Caki2 (cell line): ENCODE data around the gene TEX36. TPM values are rescaled to one million over a fixed set of nuclear protein-coding genes. Genes with fewer than 3 reads are reported as not detected.
A peak's percentile ranks its signal among the peaks of the same experiment; 100 is the strongest.
"Not testable (repeated sequence)": the region's sequence is repeated elsewhere in the genome, so short reads cannot be mapped to it uniquely, and the experiment has no call there.

Experiments
- DNase-seq: peaks from one replicate; pipeline ENCODE4 v3.0.0-alpha.2; 2015; ENCODE audit warnings: low read depth
- in situ Hi-C: cut with HindIII; loops from 2 replicates; pipeline ENCODE4 v1.10.0; 2016; ENCODE audit warnings: low sequenced_read_pairs, low pct_unique_long_range_greater_than_20kb, mixed read lengths
- total RNA-seq: library from RNA; depleted of rRNA; stranded (reverse); fragments of >200 nt; shearing (Covaris generic); gene quantifications from 2 replicates; pipeline ENCODE4 v1.2.3, GENCODE V29; 2014; ENCODE audit warnings: low replicate concordance; rRNA removed

TEX36 gene, protein sequence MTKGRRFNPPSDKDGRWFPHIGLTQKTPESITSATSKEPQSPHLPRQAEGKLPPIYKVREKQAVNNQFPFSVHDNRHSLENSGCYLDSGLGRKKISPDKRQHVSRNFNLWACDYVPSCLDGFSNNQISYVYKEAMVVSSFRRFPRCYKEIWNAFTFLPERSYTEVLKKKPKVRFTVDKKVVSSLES
- total RNA-seq, result not detected in 2 replicates

DNA sequence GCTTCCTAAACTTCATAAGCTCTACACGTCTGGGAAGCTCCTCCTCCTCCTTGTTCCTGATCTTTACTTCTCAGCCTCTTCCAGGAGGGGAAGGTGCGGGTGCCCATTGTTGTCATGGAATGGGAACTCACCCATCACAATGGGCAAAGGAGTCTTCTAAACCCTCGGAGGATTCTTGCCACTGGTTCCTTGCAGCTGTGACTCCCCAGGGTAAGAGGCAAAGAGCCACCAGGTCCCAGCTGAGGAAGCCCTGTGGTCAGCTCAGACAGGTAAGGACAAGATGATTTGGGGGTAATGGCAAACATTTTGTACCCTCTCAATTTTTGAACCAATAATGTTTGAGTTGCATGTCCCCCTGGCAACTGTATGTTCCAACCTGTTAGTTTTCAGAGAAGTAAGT lies at the start of gene TEX36:
Gene TEX36, minus strand, starts transcription at position 101 of the 400 bp plus-strand sequence. CDS start 174 bp downstream, outside the sequence.
- no peak for DNase-seq
- in situ Hi-C loops, result no loop called here

DNA sequence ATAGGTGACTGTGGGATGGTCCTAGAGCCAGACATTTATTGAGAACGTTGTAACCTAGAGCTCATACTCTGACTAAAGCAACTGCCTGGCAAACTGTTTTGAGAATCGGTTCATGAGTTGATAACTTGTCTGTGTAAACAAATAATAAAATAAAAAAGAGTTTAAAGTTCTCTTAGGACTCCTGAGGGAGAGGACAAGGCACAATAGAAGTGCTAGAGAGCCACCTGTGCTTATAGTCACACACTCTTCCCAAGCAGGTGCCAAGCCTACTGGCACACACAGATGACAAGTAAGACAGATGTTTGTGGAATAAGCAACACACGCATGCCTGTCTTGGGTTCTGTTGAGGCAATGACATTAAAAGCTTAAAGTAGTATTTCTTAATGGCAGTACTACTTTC lies 44.5 kb upstream of the TEX36 start:
- no peak for DNase-seq
- in situ Hi-C loops, result no loop called here

GRCh38 chr10:125726914-125727313 lies 44.0 kb upstream of the TEX36 start:
- in situ Hi-C loops, result no loop called here
- DNase-seq, result no peak

DNA sequence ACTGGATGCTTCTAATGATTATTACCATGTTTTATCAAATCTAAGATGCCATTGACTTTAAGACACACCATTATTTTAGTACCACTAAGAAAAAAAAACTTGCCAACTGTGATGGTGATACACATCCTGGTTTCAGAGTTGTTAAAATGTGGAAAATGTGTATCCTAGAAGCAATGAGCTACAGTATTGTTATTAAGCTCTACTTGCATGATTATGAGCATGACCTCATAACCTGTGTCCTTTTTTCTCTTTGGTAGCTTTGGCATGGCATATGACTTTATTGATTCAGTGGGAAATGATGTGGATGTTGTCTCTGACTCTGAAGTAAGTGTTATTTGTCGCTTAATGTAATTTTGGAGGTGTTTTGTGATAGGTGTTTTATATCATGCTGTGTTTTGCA lies 39.8 kb upstream of the TEX36 start:
- in situ Hi-C loops, result no loop called here
- DNase-seq, result no peak

- in situ Hi-C loops, result no loop called here
- no peak for DNase-seq
Measured at GRCh38 chr10:125721035-125721434, 38.1 kb upstream of the TEX36 start.

DNA sequence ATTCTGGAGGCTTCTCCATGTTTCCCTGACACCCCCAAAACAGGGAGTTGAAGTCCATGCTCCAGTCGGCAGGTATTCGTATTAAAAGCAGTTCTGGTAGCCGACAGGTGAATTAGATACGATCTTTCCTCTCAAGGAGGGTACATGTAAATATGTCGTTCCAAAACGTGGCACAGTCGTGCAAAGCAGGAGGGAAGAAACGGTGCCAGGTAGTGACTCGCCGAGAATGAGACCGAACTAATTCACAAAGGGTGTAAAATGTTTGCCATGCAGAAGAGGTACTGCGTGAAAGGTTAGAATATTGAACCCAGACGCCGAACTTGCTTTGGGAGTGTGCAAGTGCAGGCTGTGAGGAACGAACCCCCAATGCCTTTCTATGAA lies 37.0 kb upstream of the TEX36 start:
- DNase-seq, result no peak
- in situ Hi-C loops, result no loop called here

- peak; percentile 97 for DNase-seq
- in situ Hi-C loops, result no loop called here
Measured at GRCh38 chr10:125719173-125720001, 36.4 kb upstream of the TEX36 start, which contains the start of gene EDRF1. TSS of gene EDRF1 (plus strand) at chr10:125719709. CDS start at chr10:125719808, 99 bp downstream.

DNA sequence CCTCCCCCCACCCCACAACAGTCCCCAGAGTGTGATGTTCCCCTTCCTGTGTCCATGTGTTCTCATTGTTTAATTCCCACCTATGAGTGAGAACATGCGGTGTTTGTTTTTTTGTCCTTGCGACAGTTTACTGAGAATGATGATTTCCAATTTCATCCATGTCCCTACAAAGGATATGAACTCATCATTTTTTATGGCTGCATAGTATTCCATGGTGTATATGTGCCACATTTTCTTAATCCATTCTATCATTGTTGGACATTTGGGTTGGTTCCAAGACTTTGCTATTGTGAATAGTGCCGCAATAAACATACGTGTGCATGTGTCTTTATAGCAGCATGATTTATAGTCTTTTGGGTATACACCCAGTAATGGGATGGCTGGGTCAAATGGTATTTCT lies 31.8 kb upstream of the TEX36 start:
- in situ Hi-C loops, DNase-seq: not testable (repeated sequence)

DNA sequence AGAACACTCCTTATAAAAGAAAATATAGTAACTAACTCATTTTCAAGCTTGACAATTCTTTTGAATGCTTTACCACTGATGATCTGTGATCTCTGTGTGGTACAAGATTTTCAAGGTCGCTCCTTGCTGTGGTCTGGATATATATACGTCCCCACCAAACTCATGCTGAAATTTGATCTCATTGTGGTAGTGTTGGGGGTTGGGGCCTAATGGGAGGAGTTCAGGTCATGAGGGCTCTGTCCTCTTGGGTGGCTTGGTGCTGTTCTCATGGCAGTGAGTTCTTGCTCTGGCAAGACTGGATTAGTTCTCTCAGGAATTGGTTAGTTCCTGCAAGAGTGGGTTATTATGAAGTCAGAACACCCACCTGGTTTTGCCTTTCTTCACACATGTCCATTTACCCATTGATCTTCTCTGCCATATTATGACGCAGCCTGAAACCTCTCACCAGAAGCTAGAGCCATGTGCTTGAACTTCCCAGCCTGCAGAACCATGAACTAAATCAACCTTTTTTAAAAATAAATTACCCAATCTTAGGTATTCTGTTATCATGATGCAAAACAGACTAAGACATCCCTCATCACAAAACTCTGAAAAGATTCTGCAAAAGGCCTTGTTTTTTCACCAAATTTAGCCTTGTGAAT lies 28.3 kb upstream of the TEX36 start:
- in situ Hi-C loops, result no loop called here
- DNase-seq, result no peak

DNA sequence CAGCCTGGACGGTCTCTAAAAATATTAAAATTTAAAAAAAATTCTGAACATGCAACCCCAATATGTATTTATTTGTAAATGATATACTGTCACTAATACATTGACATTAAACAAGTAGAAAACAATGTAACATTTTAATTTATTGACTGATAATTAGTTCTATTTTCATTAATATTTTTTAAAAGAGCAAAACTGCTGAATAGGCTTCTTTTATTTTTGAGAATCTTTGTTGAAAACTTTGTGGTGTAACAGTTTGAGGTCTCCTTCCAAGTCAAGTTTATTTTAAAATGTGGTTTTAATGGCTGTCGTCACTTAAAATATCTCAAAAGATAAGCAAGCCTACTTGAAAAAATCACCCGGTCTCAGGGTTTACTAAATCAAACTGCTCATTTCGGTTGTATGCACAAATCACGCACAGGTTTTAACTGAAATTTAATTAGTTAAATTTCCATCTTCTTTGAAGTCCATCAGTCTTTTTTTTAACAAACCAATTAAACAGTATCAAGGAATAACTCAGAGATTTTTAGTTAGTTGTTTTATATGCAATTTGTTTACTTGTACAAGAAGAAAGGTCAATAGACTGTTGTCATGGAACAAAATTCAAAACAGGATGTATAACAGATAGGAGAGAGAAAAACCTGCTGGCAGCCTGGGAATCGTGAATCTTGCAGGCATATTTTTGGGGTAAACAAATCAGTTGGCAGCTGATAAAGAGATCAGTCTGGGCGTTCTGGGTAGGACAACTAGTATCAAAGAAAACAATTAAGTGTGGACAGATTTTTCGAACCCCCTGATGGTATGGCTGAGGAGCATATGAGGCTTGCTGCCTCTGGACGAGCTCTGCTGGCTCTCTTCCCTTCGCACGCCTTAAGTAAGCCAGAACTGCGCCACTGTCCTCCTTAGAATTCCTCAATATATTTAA lies 26.9 kb upstream of the TEX36 start:
- DNase-seq, result no peak
- in situ Hi-C loops, result no loop called here

DNA sequence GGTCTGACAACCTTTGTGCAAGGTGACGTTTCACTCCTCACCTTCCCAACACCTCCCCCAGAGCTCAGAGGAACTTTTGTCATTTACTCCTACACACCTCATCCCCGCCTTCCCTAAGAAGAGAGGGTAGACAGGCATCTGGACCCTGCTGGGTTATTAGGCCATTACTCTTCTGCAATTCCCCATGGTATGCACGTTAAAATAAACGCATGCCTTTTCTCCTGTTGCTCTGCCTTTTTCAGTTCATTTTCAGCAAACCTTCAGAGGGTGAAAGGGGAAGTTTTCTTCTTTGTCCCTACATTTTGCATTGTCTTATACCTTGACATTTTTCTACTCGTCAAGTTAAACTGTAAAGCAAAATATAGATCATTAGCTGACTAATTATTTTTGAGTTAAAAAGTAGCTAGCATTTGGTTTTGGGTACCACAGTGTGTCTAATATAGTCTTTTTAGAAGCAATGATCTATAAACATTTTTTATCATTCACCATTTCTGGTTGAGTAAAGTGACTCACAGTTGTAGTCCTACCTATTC lies 26.1 kb upstream of the TEX36 start:
- in situ Hi-C loops, result no loop called here
- no peak for DNase-seq

DNA sequence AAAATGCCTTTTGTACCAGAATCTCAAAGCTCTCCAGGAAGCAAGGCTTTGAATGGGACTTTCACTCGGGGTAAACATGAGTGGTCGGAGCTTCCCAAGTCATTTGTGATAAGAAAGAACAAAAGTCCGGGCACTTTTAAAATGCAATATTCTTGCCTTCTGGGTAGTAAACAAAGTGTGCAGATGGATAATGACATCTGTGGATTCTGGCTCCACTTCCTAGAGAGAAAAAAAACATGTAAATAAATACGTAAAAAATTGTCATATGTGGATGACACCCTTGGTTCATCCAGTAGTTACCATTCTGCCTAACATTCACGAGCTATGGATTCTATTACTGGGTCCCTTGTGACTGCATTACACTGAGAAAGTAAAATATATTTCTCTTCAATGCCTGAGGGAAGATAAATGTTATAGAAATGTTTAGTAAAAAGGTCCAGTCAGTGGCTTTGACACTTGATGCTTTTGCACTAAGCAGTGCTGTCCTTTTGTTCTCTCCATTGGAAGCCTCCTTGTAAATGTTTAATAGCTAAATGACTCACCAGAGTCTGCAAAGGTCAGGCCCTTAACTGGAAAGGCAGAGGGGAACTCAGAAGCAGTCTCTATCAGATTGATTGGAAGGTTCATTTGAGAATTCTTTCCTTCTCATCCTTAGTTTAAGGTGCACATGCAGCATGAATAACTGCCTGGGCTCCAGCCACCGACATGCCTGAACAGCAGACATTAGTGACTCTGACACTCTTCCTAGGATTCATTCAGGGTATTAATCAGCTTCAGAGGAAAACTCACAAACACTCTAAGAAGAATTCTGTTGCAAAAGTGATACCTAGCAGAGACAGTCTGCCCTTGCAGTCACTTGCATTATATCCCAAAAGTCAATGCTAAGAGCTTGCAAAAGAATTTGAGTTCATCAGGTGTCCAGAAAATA lies 24.8 kb upstream of the TEX36 start:
- DNase-seq, result peak; percentile 67
- in situ Hi-C loops, result no loop called here

GRCh38 chr10:125700355-125700911 lies 17.5 kb upstream of the TEX36 start:
- in situ Hi-C loops, result no loop called here
- no peak for DNase-seq

GRCh38 chr10:125699562-125700143 lies 16.7 kb upstream of the TEX36 start:
- in situ Hi-C loops, result no loop called here
- DNase-seq, result no peak

- in situ Hi-C loops, result no loop called here
- DNase-seq, result no peak
Measured at GRCh38 chr10:125698481-125698998, 15.6 kb upstream of the TEX36 start.

DNA sequence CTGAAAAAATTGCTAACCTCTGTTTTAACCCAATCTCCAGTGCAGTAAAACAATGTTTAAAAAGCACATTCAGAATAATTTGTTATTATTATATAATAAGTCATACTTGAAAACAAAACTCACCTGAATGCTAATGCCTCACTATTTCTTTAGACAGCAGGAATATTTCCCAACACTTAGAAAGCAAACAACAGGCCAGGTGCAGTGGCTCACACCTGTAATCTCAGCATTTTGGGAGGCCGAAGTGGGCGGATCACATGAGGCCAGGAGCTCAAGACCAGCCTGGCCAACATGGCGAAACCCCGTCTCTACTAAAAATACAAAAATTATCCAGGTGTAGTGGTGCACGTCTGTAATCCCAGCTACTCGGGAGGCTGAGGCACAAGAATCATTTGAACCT lies 13.9 kb upstream of the TEX36 start:
- DNase-seq, in situ Hi-C loops: not testable (repeated sequence)
